GM19239 (cell line): ENCODE results near the gene FFAR1.

Experiments used
- DNase-seq: peaks from one replicate; pipeline ENCODE4 v3.0.0; 2011; ENCODE audit warnings: low spot score; ENCODE audit not compliant: insufficient read length
- FAIRE-seq: peaks from 2 replicates; lab custom pipeline; 2011; peaks lifted over from hg19 to GRCh38; lab: Jason Lieb, UNC

FFAR1 gene

DNA sequence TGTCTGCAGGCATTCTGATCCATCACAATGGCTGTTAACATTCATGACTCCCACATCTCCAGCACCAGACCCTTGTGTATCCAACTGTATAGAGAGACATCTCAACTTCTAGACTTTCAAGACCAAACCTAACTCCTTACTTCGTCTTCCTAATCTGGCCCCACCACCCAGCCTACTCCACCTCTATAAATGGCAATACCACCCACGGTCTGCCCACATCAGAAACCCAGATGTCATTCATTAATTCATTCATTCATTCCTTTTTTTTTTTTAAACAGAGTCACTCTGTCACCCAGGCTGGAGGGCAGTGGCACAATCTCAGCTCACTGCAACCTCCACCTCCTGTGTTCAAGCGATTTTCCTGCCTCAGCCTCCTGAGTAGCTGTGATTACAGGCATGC is 33.6 kb downstream of the FFAR1 start:
- DNase-seq (no peak), FAIRE-seq (no peak)

DNA sequence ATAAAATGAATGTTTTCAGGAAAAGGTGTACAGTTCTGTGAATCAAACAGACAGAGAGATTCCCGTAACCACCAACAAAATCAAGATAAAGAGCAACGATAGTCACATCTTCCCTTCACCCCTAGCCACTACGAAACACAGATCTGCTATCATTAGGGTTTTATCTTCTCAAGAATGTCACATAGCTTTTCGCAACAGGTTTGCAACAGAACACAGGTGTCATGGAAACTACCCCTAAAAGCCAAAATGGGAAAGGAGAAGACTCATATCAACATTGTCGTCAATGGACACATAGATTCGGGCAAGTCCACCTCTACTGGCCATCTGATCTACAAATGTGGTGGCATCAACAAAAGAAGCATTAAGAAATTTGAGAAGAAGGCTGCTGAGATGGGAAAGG is 34.2 kb downstream of the FFAR1 start:
- FAIRE-seq (no peak), DNase-seq (no peak)

DNA sequence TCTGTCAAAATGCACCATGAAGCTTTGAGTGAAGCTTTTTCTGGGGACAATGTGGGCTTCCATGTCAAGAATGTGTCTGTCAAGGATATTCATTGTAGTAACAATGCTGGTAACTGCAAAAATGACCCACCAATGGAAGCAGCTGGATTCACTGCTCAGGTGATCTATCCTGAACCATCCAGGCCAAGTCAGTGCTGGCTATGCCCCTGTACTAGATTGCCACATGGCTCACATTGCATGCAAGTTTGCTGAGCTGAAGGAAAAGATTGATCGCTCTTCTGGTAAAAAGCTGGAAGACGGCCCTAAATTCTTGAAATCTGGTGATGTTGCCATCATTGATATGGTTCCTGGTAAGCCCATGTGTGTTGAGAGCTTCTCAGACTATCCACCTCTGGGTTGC is 35.8 kb downstream of the FFAR1 start:
- no peak for DNase-seq
- FAIRE-seq = no peak

DNA sequence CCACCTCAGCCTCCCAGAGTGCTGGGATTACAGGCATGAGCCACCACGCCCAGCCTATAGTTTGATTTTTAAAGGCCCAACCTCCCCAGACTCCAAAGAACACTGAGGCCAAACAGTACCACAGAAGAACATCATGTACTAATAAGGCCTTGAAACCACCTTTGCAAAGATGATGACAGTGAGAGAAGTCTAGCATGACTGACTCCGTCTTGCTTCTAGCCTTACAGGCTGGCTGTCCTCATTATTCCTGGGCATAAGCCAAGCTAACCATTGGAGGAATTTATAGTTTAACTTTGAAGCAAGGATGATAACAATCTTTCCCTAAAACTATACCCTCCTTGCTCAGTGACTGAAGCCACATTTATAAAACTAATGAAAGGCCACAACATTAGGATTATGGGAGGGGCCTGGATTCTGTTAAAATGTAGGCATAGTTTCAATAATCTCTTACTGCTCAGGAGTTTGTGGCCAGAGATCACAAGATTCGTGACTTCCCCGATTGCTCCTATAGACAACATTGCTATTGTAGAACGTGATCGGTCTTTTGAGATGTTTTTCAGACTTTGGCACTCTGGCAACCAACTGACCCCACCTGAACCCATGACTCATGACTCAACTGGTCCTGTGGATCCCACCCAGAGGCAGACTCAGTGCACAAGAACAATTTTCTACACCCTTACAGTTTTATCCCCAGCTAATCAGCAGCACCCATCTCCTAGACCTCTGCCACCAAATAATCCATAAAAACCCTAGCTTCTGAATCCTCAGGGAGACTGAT is 40.8 kb downstream of the FFAR1 start:
- no peak for FAIRE-seq
- no peak for DNase-seq

DNA sequence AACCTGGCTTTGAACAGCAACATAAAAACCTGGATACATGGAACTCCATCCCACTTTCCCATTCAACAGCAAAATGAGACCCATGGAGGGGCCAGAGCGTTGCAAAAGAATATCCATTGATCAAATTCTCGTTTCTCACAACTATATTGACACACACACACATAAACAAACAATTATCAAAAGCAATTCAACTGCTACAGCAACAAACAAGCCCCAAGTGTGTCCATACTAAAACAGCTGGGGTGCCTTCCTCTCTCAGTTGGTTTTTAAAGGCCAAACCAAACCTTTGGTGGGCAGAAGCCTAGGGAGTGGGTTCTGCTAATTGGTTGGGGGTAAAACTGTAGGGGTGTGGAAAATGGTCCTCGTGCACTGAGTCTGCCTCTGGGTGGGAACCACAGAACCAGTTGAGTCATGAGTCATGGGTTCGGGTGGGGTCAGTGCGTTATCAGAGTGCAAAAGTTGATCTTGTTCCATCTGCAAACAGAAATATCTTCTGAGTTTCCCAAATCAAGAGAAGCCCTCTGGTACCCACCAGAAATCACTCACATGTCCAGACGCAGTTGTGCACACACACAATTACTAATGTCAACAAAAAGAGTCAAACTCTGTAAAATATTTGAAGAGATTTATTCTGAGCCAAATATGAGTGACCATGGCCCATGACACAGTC is 41.6 kb downstream of the FFAR1 start:
- FAIRE-seq (no peak), DNase-seq (no peak)

DNA sequence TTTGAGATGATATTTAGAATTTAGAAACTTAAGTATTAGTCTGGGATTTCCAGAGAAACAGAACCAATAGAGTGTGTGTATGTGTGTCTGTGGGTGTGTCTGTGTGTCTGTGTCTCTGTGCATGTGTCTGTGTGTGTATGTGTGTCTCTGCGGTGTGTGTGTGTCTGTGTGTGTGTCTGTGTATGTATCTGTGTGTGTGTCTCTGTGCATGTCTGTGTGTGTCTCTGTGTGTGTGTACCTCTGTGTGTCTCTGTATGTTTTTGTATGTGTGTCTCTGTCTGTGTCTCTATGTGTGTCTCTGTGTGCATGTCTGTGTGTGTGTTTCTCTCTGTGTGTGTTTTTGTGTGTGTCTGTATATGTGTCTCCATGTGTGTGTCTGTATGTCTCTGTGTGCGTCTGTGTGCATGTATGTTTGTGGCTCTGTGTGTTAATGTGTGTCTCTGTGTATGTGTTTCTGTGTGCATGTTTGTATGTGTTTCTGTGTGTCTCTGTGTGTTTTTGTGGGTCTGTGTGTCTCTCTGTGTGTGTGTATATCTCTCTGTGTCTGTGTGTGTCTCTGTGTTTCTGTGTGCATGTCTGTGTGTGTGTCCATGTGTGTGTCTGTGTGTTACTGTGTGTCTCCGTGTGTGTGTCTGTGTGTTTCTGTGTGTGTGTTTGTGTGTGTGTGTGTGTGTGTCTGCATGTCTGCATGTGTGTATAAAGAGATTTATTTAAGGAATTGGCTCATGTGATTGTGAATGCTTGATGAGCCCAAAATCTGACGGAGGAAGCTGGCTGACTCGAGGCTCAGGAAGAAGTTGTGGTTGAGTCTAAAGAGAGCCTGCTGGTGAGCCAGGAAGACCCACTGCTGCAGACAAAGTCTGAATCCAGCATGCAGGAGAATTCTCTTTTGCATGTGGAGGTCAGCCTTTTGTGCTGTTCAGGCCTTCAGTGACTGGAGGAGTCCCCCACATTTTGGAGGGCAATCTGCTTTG is 45.3 kb downstream of the FFAR1 start:
- DNase-seq (no peak), FAIRE-seq (no peak)

DNA sequence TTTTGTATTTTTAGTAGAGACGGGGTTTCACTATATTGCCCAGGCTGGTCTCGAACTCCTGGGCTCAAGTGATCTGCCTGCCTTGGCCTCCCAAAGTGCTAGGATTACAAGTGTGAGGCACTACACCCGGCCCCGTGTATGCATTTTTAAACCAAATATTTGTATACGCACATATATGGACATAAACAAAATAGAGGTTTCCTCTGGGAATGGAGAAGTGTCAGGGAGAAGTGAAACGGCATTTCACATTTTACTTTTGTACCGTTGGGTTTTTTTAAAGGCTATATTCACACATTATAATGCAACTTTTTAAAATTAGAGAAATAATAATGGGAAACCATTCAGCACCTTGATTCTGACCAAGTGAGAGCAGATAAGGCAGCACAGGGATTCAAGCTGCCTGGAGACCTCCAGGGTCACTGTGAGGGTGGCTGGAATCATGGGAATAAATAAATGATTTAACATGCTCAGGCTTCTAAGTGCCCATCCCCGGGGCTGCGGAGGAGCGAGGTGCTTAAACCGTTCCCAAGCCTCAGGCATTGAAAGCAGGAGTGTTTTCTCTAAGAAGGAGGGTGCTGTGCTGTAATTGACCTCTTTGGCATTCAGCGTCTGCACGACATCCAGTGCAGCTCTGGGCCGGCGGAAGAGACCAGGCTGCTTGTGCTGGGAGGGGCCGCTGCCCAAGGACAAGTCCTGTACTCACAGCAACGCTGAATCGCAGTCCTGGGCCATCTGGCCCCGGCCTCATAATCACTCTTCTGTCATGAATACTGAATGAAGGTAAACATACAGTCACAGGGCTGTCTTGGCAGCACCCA is 47.9 kb downstream of the FFAR1 start:
- FAIRE-seq (no peak), DNase-seq (no peak)

DNA sequence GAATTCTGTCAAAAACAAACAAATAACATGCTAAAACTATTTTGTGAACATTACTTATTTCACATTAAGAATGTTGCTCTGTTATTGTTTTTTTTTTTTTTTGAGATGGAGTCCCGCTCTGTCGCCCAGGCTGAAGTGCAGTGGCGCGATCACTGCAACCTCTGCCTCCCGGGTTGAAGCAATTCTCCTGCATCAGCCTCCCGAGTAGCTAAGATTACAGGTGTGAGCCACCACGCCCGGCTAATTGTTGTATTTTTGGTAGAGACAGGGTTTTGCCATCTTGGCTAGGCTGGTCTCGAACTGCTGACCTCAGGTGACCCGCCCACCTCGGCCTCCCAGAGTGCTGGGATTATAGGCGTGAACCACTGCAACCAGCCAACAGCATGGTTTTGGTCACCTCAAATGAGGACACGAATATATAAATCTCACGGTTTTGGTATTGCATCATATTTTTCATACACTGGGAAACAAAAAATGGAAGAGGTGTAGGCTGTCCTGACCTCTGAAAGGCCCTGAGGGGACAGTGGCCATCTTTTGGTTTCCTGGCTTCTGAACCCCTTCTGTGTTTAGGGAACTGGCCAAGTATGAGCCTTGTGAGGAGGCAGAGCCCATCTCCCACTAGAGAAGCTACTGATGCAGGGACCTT is 48.7 kb downstream of the FFAR1 start:
- no peak for DNase-seq
- FAIRE-seq = no peak

DNA sequence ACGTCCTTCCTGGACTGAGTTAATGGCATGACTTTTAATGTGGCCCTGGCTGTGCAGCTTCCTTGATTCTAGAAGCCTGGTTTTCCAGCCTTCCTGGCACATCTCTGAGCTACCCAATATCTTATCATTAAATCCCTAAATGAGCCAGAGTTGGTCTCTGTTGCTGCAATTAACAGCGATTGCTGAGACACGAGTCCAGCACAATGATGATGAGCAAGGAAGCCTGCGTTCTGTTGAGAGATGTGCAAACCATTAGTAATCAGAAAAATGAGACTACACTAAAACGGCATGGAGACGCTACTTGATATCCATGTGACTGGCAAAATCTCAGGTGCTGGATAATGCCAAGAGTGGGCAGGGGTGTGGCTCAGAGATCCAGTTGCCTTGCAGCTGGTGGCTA is 49.4 kb downstream of the FFAR1 start:
- DNase-seq (no peak), FAIRE-seq (no peak)
